GM18499 (cell line): Measurements from ENCODE around the gene MAP1LC3A.

Source experiments
- ATAC-seq: cut with Tn5 transposase; IDR thresholded peaks from one replicate; pipeline ENCODE4 v1.9.1; 2021; ENCODE audit warnings: moderate number of reproducible peaks; ENCODE audit not compliant: insufficient read depth, unreplicated experiment

MAP1LC3A gene

DNA sequence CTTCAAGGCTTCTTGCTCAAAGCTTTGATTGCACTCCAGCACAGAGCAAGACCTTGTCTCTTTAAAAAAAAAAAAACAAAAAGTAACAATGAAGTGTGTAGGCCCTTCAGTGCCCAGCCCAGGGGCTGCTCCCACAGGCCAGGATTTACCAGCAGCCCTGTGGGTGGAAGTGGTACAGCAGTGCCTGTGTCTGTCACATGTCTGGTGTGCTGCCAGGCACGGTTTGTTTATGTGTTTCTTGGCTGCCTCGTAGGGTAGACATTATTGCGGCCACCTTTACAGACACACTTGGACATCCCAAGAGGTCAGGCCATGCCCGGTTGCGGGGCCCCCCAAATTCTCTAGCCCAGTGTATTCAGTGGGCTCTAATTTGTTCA, 29.6 kb upstream of the MAP1LC3A start:
- ATAC-seq = no peak

DNA sequence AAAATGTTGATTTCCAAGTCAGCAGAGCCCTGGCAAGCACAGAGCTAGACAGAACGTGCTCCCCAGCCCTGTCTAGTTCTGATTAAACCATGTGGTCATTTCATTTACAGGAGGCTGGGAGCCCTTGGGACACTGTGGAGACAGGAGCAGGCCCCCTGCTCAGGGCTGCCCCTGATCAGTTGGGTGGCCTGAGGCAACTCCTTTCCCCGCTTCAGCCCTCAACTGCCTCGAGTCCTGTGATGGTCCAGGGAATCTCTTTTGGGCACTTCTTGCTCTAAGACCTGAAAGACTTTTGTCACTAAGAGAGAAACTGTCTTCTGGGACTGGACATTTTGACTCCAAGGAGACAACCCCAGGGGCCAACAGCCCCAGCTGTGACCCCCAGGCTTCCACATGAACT, 28.8 kb upstream of the MAP1LC3A start:
- no peak for ATAC-seq

DNA sequence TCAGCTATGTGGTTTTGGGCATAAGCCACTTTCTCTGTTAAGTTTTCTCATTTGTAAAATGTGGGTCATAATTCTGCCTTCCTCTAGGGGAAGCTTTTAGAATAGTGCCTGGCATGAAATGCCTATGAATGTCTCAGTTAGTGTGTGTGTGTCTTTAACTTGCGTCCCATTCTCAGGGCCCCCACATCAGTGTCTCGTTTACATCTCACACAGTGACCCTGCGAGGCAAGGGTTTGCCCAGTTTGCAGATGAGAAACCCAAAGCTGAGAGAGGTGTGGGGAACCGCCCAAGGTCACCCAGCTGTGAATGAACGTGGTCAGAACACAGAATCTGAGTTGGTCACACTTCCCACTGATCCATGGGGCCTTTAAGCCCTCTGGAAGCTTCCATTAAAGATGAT, 28.2 kb upstream of the MAP1LC3A start:
- no peak for ATAC-seq

DNA sequence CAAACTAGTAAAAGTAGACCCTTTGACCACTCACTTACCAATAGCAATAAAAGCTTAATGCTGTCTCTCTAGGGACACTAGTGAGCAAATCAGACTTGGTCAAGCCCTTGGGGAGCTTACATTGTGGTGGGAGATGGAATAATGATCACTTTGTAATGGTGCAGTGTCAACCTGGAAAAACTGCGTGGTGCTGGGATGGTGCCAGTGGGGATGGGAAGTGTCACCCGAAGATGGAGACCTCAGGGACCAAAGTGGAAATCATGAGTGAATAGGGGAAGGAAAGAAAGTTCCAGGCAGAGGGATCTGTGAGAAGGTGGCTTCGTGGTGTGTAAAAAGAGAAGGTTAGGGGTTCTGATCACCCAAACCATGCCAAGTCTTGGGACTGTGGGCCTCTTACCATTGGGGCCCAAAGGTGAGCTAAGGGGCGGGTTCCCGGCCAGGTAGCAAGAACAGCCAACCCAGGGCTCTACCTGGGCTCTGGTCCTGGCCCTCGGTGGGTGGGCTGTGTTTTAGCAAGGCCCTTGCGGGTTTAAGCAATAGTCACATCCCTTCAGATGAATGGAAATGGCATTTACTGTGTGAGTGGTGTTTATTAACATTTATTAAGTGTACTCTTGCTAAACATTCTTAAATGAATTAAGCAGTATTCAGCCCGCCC, 26.8 kb upstream of the MAP1LC3A start:
- ATAC-seq = no peak

DNA sequence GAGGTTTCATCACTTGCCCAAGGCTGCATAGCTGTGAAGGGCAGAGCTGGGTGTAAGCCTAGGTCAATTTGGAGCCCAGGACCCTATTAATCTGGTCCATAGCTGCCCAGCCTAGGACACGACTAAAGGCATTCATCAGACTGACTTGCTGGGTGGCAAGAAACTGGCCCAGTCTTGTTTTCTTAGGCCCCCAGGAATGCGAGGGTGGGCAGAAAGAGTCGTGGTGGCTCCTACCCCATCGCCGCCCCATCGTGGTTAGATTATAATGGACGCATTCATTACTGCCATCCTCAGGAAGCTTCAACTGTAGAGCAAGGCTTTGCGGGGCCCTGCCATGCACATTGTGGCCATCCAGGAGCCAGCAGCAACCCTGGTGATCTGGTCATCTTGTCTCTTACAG, 26.2 kb upstream of the MAP1LC3A start:
- ATAC-seq = no peak

DNA sequence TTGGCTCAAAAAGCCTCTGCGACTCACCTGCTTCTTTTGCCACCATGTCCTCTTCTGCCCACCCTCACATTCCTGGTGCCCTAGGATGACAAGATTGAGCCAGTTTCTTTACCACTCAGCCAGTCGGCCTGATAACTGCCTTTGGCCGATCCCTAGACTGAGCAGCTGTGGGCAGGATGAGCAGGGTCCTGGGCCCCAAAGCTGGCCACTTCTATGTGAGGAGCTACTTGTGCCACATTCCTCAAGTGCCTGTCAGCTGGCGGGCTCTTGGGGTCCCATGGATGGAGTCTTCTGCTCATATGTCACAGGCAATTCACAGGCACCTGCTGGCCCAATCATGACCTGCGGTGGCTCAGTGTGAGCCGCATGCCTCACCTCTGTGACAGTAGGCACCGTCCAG, 25.8 kb upstream of the MAP1LC3A start:
- ATAC-seq = no peak

DNA sequence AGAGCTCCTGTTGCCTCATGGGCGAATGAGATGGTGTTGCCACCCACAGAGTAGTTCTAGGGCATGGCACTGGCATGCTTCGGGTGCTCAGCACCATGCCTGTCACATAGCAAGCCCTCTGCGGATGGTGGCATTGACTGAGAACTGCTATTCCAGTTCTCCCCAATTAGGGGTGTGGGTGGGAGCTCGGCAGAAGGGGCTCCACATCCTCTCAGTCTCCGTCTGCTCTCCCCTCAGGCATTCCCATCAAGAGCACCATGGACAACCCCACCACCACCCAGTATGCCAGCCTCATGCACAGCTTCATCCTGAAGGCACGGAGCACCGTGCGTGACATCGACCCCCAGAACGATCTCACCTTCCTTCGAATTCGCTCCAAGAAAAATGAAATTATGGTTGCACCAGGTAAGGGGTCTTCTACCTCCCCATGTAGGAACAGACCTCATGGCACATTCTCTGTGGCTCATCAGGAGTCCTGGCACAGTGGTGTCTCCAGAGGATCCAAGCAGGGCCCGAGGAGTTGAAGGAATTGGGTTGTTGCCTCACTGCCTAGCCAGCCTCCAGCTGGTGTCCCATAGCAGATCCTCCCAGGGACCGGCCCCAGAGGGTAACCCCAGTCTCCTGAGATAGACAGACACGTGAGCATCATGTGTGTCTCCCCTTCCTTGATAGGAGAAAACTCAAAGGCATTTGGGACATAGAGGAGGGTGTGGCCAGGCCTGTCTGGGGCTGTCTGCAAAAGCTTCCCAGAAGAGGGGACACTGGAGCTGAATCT, 23.9 kb upstream of the MAP1LC3A start:
- no peak for ATAC-seq

DNA sequence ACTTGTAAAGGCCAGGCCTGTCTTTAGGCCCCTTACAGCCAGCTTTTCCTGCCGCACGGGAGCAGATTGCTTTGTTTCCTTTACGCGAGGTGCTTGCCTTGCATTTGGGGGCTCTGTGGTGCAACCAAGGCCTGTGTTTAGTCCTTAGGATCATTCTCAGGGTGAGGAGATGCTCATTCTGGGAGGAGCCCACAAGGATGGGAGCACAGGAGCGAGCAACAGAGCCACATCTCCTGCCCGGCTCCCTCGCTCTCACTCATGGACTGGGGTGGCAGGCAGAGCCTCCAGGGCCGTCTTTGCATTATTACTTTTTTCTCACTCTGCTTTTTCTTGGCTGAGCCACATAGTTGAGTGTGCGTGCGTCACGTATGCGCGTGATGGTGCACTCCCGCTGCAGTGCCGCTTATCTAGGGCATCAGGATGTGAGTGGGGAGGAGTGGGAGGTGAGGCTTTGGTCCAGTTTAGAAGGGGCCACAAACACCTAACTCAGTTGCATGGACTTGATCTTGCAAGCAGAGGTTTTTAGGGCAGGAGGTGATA, 23.1 kb upstream of the MAP1LC3A start:
- ATAC-seq = no peak

DNA sequence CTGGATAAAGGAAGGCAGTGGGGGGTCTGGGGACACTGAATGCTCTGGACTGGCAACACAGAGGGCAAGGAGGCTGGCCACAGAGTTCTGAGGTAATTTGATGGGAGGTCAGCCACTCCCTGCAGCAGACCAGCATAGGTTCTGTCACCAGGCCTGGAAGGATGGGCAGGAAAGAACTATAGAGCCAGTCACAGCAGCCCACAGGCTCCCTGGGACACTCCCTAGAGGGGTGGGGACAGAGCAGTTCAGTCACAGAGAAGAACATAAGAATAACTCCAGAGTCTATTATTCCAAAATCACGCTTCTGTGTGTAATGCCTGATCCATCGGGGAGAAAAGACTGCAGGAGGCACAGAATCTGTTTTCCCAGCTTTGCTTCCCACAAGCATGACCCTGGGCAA, 22.7 kb upstream of the MAP1LC3A start:
- ATAC-seq = no peak

DNA sequence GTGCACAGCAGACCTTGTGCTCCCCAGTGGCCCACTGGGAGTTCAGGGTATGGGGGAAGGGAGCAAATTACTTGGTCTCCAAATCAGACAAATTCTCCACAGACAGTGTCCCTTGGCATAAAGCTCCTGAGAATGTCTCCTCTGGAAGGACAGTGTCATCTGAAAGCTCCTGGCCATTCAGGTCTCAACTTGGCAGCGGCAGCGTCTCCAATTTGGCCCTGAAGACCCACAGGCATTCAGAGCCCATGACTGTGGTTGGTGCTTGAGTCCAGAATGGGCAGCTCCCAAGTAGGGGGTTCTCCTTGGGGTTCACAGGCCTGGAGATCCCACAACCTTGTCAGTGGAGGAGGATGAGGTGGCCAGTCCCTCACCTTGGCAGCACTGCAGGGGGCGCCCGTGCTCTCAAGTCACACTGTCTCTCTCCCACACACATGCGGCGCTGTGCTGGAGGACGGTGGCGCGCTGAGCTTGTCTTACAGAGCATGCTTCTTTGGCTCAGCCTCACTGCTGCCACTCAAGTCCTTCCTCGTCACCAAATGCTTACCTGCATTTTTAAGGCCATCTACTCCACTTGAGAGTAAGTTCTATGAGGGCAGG, 21.6 kb upstream of the MAP1LC3A start:
- ATAC-seq = no peak

DNA sequence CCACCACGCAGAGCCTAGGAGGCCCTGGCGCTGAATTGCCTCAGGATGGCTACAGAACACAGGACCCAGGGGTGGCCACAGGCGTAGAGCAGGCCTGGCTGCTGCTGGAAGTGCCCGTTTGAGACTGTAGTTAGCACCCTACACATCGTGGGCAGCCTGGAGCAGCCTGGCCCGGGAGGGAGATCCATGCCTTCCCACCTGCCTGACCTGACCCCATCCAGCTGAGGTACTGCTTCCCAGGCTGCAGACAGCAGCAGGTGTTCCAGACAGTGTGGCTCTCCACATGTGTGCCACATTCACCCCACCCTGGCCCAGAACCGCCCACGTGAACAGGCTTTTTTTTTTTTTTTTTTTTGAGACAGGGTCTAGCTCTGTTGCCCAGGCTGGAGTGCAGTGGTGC, 20.9 kb upstream of the MAP1LC3A start:
- no peak for ATAC-seq

DNA sequence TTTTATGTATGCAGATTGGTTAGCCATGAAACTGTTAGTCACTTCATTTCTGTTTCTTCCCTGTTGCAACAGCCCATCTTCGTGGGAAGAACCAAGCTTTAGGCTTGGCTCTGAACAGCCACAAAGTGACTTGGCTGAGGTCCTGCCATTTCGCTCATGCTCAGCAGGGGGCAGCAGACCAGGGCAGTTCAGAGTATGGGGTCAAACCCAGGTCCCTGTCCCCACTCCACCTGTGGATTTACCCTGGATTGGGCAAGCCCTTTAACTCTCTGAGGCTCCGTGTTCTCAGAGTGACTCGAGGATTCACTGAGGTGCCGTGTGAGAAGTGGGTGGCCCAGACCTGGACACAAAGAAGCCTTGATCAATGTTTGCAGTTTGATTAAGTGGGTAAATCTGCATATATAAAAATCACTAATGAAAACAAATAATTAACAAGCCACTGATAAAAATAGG, 19.8 kb upstream of the MAP1LC3A start:
- no peak for ATAC-seq

DNA sequence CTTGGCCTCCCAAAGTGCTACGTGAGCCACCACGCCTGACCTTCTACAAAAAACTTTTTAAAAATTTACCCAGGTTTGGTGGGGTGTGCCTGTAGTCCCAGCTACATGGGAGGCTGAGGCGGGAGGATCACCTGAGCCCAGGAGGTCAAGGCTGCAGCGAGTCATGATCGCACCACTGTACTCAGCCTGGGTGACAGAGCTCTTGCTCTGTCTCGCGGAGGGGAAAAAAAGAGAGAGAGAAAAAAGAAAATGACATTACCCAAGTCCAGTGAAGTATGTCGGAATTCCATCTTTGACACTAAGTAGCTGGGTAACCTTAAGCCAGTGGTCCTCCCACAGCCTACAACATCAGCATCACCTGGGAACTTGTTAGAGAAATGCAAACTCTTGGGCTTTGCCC, 18.8 kb upstream of the MAP1LC3A start:
- ATAC-seq = no peak

DNA sequence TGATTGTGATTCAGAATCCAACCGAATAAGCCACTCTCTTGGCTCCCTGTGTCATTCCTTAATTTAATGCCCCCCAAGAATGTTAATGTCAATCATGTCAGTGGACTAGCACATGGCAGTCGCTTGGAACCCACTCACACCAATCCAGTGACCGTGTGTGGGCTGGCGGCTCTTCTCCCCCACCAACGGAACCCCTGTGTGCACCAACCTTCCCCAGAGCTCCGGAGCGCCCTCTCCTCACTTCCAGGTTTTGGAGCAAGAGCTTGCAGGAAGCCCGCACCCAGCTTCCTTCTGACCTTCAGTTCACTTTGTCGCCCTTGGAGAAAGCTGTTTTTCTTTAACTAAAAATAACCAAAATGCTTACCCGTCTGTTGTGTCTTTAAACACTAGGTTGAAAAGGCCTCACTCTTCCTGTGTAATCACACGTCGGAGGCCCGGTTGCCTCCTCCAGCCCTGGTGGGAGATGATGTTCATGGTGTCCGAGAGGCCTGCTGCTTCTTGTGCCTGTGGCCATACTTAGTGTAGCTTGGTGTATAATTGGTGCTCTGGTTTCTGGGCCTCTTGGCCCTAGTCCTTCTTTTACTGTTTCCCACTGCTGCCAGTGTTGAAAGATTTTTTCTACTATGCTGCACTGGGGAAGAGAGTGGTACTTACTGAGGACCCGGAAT, 17.8 kb upstream of the MAP1LC3A start:
- ATAC-seq = no peak

DNA sequence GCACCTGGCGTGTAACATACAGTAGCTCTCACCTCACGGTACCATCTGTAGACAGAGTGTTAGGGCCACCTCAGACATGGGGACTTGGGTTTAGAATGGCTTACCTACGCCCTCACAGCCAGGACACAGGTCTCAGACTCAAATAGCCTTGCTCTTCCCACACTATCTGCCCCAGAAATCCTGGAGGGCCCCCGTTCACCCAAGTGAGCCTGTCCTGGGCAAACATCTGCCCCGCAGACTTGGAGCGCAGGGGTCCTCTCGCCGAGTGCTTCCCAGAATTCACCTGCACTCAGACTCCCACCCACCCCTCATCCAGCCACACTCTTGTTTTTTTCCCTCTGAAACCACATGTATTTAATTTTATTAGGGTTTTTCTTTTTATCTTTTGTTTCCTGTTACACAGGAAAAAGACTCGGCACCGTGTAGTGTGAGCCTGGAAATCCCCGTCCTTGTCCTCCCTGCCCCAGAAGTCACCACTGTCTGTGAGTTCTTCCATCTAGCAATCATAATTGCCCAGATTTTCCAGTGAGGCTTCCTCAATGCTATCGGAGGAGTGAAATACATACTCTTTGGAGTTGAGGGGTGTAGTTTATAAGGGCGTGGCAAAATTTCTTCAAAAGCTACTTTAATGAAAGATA, 17.1 kb upstream of the MAP1LC3A start:
- ATAC-seq = no peak

DNA sequence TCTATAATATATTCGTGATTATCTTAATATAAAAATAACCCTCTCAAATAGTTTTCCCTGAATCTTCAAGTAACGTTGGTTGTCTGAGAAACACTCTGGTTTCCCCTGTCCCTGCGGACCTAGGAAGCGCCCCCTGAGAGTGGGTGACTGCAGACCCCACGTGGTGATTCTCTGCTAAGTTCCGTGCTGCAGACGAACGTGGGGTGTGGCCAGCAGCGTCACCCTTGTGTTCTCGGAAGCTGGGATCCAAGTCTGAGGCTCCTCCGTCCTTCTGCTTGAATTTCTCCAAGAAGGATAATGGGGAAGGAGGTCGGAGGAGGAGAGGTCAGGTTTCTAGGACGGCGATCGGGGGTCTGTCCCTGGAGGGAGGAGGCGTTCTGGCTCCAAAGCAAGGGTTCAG, 16.6 kb upstream of the MAP1LC3A start:
- no peak for ATAC-seq

DNA sequence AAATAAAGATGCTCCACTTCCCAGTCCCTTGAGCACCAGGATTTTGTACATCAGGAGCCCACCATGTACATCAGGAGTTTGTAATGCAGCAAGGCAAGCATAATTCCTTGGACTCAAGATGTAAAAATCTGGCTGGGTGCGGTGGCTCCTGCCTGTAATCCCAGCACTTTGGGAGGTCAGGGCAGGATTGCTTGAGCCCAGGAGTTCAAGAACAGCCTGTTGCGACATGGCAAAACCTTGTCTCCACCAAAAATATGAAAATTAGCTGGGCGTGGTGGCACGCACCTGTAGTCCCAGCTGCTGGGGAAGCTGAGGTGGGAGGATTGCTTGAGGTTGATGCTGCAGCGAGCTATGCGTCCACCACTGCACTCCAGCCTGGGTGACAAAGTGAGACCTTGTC, 16.1 kb upstream of the MAP1LC3A start:
- ATAC-seq = no peak

DNA sequence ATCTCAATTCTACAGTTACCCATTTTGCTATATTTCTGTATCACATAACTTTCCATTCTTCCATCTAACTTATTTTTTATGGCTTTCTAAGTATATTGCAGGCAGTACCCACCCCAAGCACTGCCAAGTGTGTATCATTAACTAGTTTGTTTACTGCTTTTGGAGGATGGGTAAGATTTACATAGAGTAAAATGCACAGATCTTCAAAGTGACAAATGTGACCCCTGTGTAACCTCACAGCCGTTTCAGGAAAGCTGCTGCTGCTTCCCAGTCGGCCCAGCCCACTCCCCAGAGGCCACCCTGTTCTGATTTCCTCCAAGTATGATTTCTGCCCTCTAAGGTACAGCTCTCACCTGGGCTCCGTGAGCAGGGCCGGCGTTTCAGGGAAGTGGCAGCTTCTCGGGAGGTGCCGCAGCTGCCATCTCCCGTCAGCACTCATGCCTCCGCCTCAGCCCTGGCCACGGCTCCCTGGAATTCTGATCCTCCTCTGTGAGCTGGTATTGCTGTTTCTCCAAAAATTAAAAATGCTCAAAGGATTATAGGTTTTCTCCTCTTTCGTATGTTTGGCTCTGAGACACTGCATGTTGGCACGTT, 15.0 kb upstream of the MAP1LC3A start:
- no peak for ATAC-seq

DNA sequence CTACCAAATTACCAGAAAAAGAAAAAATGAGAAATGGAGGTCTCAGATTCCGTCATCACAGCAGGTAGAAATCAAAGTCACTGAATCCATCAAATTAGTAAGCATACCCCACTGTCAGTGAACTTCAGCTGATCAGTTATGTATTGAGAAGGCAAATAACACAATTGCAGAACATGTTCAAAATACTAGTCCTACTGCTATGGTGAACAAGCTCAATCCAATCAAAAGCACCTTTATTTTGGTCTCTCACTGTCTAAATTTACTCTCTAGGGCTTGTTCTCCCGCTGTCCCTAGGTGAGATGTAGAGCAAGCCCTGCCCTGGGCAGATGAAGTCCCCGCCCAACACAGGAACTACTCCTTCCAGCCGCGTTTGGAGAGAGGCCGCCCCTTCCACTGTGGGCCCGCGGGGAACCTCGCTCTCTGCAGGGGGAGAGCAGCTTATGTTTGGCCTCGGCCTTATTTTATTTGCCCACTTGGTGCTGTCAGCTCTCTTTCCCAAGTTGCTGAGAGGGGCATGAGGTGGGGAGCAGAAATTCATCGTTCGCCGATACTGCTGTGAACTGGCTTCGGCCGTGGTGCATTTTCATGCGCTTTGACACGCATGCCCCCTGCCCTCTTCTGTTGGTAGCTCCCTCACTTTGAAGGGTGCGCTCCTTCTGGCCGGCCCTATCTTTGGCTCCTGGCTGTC, 14.3 kb upstream of the MAP1LC3A start:
- no peak for ATAC-seq
